IMR-90 (cell line): ENCODE measurements around the gene TEFM. TPM values are rescaled to one million over a fixed set of nuclear protein-coding genes. Genes with fewer than 3 reads are reported as not detected.

ENCODE experiments used
- ATAC-seq: fragments of 200-7000 bp; cut with Tn5 transposase; 2 replicates; pipeline ENCODE4 v1.9.1; 2020; ENCODE audit warnings: low read depth, mild to moderate bottlenecking, moderate library complexity
- BruUV-seq: library from RNA; stranded (reverse); fragments of 400-500 nt; replicated peaks from 2 replicates; lab custom pipeline; 2021; lab: Mats Ljungman, UMichigan
- CTCF ChIA-PET: fragments of 300-600 bp; formaldehyde crosslinking; extraction: SDS; loops from one replicate; lab custom pipeline; 2021; ENCODE audit warnings: antibody characterized with exemption; lab: Yijun Ruan, JAX
- POLR2A ChIA-PET: fragments of 300-600 bp; sonication (Branson Sonifier 250); formaldehyde crosslinking; loops from one replicate; lab custom pipeline; 2022; ENCODE audit warnings: antibody characterized with exemption; ENCODE audit not compliant: unreplicated experiment; lab: Charles Lee
- DNase-seq: peaks from one replicate; pipeline ENCODE4 v3.0.0; 2013
- H2AFZ ChIP-seq: replicated peaks from 2 replicates; pipeline ENCODE3; 2013; ENCODE audit warnings: low read length, mild to moderate bottlenecking; ENCODE audit not compliant: poor library complexity
- H2AK5ac ChIP-seq: 2 replicates; pipeline ENCODE4 v1.6.1; 2013; ENCODE audit warnings: low read depth, low read length, inconsistent platforms
- H2AK9ac ChIP-seq: replicated peaks from 2 replicates; pipeline ENCODE3; 2013; ENCODE audit warnings: mild to moderate bottlenecking, low read depth, low read length, moderate library complexity; ENCODE audit not compliant: poor library complexity
- H2BK120ac ChIP-seq: 2 replicates; pipeline ENCODE4 v1.6.1; 2013; ENCODE audit warnings: low read depth, low read length, inconsistent platforms
- H2BK15ac ChIP-seq: 3 replicates; pipeline ENCODE4 v1.6.1; 2013; ENCODE audit warnings: low read depth, low read length, inconsistent platforms
- H2BK20ac ChIP-seq: 2 replicates; pipeline ENCODE4 v1.6.1; 2013; ENCODE audit warnings: low read depth, mild to moderate bottlenecking, inconsistent platforms, low read length, moderate library complexity
- H2BK5ac ChIP-seq: 2 replicates; pipeline ENCODE4 v1.6.1; 2013; ENCODE audit warnings: mild to moderate bottlenecking, low read depth, low read length, inconsistent platforms; ENCODE audit not compliant: poor library complexity, severe bottlenecking
- H3K14ac ChIP-seq: replicated peaks from 2 replicates; pipeline ENCODE4 v1.6.1; 2013; ENCODE audit warnings: low read depth, low read length, inconsistent platforms
- H3K18ac ChIP-seq: 2 replicates; pipeline ENCODE4 v1.6.1; 2013; ENCODE audit warnings: low read depth, low read length, control low read depth
- H3K23ac ChIP-seq: 2 replicates; pipeline ENCODE4 v1.6.1; 2013; ENCODE audit warnings: low read depth, low read length, inconsistent platforms
- H3K27ac ChIP-seq: 2 replicates; pipeline ENCODE4 v1.5.1; 2013; ENCODE audit warnings: mild to moderate bottlenecking, control low read depth, low read length; ENCODE audit not compliant: insufficient read depth
- H3K27me3 ChIP-seq: 2 replicates; pipeline ENCODE4 v1.6.1; 2013; ENCODE audit warnings: low read length; ENCODE audit not compliant: control insufficient read depth, insufficient read depth
- H3K36me3 ChIP-seq: 2 replicates; pipeline ENCODE4 v1.6.1; 2013; ENCODE audit warnings: low read length, mixed read lengths; ENCODE audit not compliant: control insufficient read depth, insufficient read depth
- H3K4ac ChIP-seq: 2 replicates; pipeline ENCODE4 v1.6.1; 2013; ENCODE audit warnings: low read depth, low read length, inconsistent platforms
- H3K4me1 ChIP-seq: 2 replicates; pipeline ENCODE4 v1.6.1; 2013; ENCODE audit warnings: low read length, mixed read lengths; ENCODE audit not compliant: control insufficient read depth, insufficient read depth
- H3K4me2 ChIP-seq: 2 replicates; pipeline ENCODE4 v1.6.1; 2013; ENCODE audit warnings: low read depth, mild to moderate bottlenecking, control low read depth, low read length, moderate library complexity
- H3K4me3 ChIP-seq: 2 replicates; pipeline ENCODE4 v1.5.1; 2013; ENCODE audit warnings: low read depth, mild to moderate bottlenecking, control low read depth, low read length, moderate library complexity; ENCODE audit not compliant: insufficient read depth
- H3K56ac ChIP-seq: 2 replicates; pipeline ENCODE4 v1.6.1; 2013; ENCODE audit warnings: low read length, inconsistent platforms; ENCODE audit not compliant: insufficient read depth; ENCODE audit errors: extremely low read depth
- H3K79me1 ChIP-seq, 2 experiments: 2 replicates each; pipeline ENCODE4 v1.6.1; 2013; ENCODE audit warnings: low read length in 2 of 2, inconsistent platforms in 1 of 2, low read depth in 1 of 2
- H3K9ac ChIP-seq: 2 replicates; pipeline ENCODE4 v1.6.1; 2013; ENCODE audit warnings: low read depth, low read length, control low read depth
- H3K9me1 ChIP-seq: 2 replicates; pipeline ENCODE4 v1.6.1; 2013; ENCODE audit warnings: low read length, inconsistent platforms; ENCODE audit not compliant: insufficient read depth
- H3K9me3 ChIP-seq: 2 replicates; pipeline ENCODE4 v1.6.1; 2013; ENCODE audit warnings: low read length; ENCODE audit not compliant: control insufficient read depth, insufficient read depth
- H4K20me1 ChIP-seq: 2 replicates; pipeline ENCODE4 v1.6.1; 2013; ENCODE audit warnings: low read length, inconsistent platforms; ENCODE audit not compliant: insufficient read depth
- H4K5ac ChIP-seq: 2 replicates; pipeline ENCODE4 v1.6.1; 2013; ENCODE audit warnings: mild to moderate bottlenecking, low read depth, low read length, control low read depth
- H4K8ac ChIP-seq, 2 experiments: 2 replicates each; pipeline ENCODE4 v1.6.1; 2013; ENCODE audit warnings: low read depth in 2 of 2, low read length in 2 of 2, control low read depth in 1 of 2, inconsistent platforms in 1 of 2
- H4K91ac ChIP-seq: 2 replicates; pipeline ENCODE4 v1.6.1; 2013; ENCODE audit warnings: low read depth, low read length, inconsistent platforms; ENCODE audit not compliant: insufficient read depth
- FOS ChIP-seq: fragments of 150-350 bp; IDR thresholded peaks from 2 replicates; pipeline ENCODE4 v1.6.1; 2016; ENCODE audit warnings: low read depth, low read length
- MAFK ChIP-seq: IDR thresholded peaks from 2 replicates; pipeline ENCODE4 v1.6.1; 2012; ENCODE audit warnings: low read depth, low read length, improper control_type of control experiment
- NFE2L2 ChIP-seq: fragments of 150-350 bp; IDR thresholded peaks from 2 replicates; pipeline ENCODE4 v1.6.1; 2016; ENCODE audit warnings: low read depth, mild to moderate bottlenecking, low read length
- POLR2A ChIP-seq: IDR thresholded peaks from 2 replicates; pipeline ENCODE4 v1.6.1; 2012; ENCODE audit warnings: mild to moderate bottlenecking, low read depth, low read length
- RCOR1 ChIP-seq: IDR thresholded peaks from 2 replicates; pipeline ENCODE4 v1.6.1; 2012; ENCODE audit warnings: mild to moderate bottlenecking, low read length, improper control_type of control experiment; ENCODE audit not compliant: insufficient replicate concordance
- RFX5 ChIP-seq: IDR thresholded peaks from 2 replicates; pipeline ENCODE4 v1.8.0; 2012; ENCODE audit warnings: low read depth, mild to moderate bottlenecking, low read length, moderate library complexity
- WGBS, 2 experiments: methylation state at CpG; one replicate each; pipeline versions ENCODE4 v1.1.5 to v1.1.7; 2013; ENCODE audit warnings: missing lambda C conversion rate in 2 of 2; ENCODE audit not compliant: insufficient read length in 1 of 2; ENCODE audit errors: extremely low coverage in 2 of 2; 5-methylcytosine and 5-hydroxymethylcytosine counted together
- dilution Hi-C: fragments of 300-500 bp; cut with HindIII; formaldehyde crosslinking; loops from one replicate; pipeline ENCODE4 v1.14.3; 2018; ENCODE audit warnings: low sequenced_read_pairs; ENCODE audit not compliant: unreplicated experiment
- in situ Hi-C: fragments of 300-500 bp; cut with MboI; formaldehyde crosslinking; loops from 3 replicates; pipeline ENCODE4 v1.14.3; 2019; ENCODE audit warnings: low sequenced_read_pairs, inconsistent platforms, mixed read lengths
- intact Hi-C: fragments of 100-400 bp; cut with micrococcal nuclease; formaldehyde crosslinking; loops from 2 replicates; pipeline ENCODE4 v1.10.0; 2022
- polyA plus RNA-seq, 3 experiments: library from polyadenylated mRNA; depleted of rRNA; stranded (reverse); fragments of >200 nt; gene quantifications; 2 replicates each; pipeline ENCODE4 v1.2.3, GENCODE V29; 2012; ENCODE audit warnings: low replicate concordance in 1 of 3
- total RNA-seq: library from RNA; depleted of rRNA; stranded (reverse); fragments of >200 nt; gene quantifications from 2 replicates; pipeline ENCODE4 v1.2.3, GENCODE V29; 2012

Gene TEFM
- total and polyA plus RNA-seq, 2 of the 4 experiments (the other 2 are of a cell fraction): 7.9 to 13.8 TPM

DNA sequence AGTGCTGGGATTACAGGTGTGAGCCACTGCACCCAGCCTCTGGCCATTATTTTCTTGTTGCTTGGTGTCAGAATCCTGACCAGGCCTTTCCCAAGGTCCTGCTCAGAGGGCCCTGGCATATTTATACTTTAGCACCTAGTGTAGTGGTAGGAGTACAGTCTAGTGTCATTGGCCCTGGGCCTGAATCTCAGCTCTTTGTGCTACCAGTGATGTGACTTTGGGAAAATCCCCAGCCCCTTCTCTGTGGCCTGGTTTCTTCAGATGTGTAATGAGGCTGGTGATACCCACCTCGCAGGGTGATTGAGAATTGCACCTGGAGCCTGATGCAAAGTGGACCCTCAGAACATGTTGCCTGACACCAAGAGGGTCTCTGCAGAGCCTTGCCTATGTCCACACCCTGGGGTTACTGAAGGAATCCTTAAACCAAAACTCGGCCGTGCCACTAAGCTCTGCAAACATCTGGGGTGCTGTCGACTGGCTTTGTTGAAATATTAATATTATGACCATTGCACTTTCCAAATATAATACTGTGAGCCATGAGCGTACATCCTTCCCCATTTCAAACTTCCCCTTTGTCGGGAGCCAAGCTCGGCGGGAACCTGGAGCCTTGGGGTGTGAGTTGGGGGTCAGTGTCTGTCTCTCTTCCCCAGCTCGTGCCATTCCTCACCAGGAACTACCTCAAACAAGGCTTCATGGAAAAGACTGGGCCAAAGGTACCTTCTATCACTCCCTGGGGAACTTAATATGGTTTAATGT is 46.8 kb upstream of the TEFM start:
- intact Hi-C loops (no loop called here), dilution Hi-C loops (no loop called here), in situ Hi-C loops (no loop called here)
- H2AFZ ChIP-seq: peak overlapping the region; percentile 24
- no peak overlapping the region for H4K91ac ChIP-seq
- H3K4me1 ChIP-seq: peaks cover 6% of the 10 kb centered on the region; the same call in 1 of the 2 replicates
- no peak overlapping the region for H4K8ac ChIP-seq
- BruUV-seq: no TSS peak
- no peak overlapping the region for H3K4me3 ChIP-seq
- no peak overlapping the region for H2BK5ac ChIP-seq
- no peaks in the 10 kb centered on the region for H3K9me1 ChIP-seq
- H2BK20ac ChIP-seq: no peak overlapping the region
- no peak overlapping the region for H4K5ac ChIP-seq
- H2AK5ac ChIP-seq: no peak overlapping the region
- no peak for TF ChIP-seq MAFK
- no peak for TF ChIP-seq RFX5
- no peak for TF ChIP-seq FOS
- TF ChIP-seq POLR2A: no peak
- TF ChIP-seq NFE2L2: no peak
- TF ChIP-seq RCOR1: no peak
- H2BK120ac ChIP-seq: no peak overlapping the region
- H3K27me3 ChIP-seq: no peaks in the 10 kb centered on the region; the same call in 1 of the 2 replicates
- ChIA-PET POLR2A (interaction anchor here (0.5 kb wide), 1 partner anchor 70 kb away, joined by 3 read pairs; no protein-coding TSS in a partner anchor), CTCF (no interaction called here)
- H4K20me1 ChIP-seq: no peaks in the 10 kb centered on the region
- H3K9me3 ChIP-seq: no peaks in the 10 kb centered on the region
- no peak overlapping the region for H2BK15ac ChIP-seq
- no peak overlapping the region for H2AK9ac ChIP-seq
- no peak overlapping the region for H3K23ac ChIP-seq
- no peak overlapping the region for H3K14ac ChIP-seq
- no peak overlapping the region for H3K18ac ChIP-seq
- no peak overlapping the region for H3K4me2 ChIP-seq
- H3K4ac ChIP-seq: no peak overlapping the region
- no peaks in the 10 kb centered on the region for H3K36me3 ChIP-seq
- H3K56ac ChIP-seq: no peak overlapping the region
- no peak for ATAC-seq
- H3K79me1 ChIP-seq: no peaks in the 10 kb centered on the region
- WGBS, 2 experiments: no CpG with 5 or more reads among the region's 9 CpGs
- no peak overlapping the region for H3K9ac ChIP-seq
- DNase-seq: no peak
- no peak overlapping the region for H3K27ac ChIP-seq
